ENCODE results near the gene KDM7A. TPM values are rescaled to one million over a fixed set of nuclear protein-coding genes. Genes with fewer than 3 reads are reported as not detected.

The KDM7A gene
- total and polyA plus RNA-seq, 9 of the 15 experiments (the other 6 are each of a cell fraction or from before 2014, with no cell fraction given) = 0.90 to 8.4 (median 7.0) TPM

DNA sequence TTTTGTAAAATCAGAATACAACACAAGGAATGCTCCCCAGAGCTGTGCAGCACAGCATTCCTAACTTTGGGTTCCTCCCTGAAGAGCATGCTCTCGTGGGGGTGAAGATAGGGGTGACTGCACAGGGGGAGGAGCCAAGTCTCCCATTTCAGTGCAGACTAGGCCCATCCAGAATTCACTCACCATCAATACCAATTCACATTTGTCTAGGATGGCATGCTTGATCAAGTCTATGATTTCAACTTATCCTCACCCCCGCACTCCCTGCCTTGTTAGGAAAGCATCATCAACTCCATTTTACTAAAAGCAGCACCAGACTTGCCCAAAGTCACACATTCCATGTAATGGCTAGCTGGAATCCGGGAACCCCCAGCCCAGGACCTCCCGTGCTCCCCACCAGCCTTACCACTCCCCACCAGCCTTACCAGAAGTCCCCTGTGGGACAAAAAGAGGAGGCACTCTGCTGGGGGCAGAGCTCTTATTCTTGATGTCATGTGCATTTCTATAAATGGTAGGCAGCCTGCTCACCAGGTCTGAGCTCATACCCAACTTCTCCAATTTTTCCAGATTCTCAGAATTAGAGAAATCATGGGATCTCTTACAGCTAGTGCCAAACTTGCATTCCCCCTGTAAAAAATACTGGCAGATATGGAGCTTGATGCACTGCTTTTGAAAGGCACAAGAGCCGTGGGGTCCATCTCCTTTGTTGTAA is 120.2 kb downstream of the KDM7A start:
- no TSS peak for BruUV-seq (replicated peaks)
- FAIRE-seq = no peak
- Histone ChIP-seq H4K20me1 (replicated peaks; ENCODE audit: control insufficient read depth, insufficient read depth, low read length) (no peaks in the 10 kb centered on the region), H3K27ac (ENCODE audit: extremely low read depth, low read depth, low read length) (no peak overlapping the region), H3K9me1 (ENCODE audit: control insufficient read depth, insufficient read depth, low read length) (no peaks in the 10 kb centered on the region), H3K36me3 (ENCODE audit: control insufficient read depth, insufficient read depth, low read length) (peaks cover 42% of the 10 kb centered on the region), H3K79me2 (ENCODE audit: control insufficient read depth, insufficient read depth, low read length) (peaks cover 26% of the 10 kb centered on the region), H2AFZ (ENCODE audit: low read depth, low read length) (no peak overlapping the region), H3K9me3 (replicated peaks; ENCODE audit: control insufficient read depth, insufficient read depth, low read depth, low read length) (peaks cover 2% of the 10 kb centered on the region; the same call in 1 of the 2 replicates), H3K4me1 (replicated peaks in 1 of 2; ENCODE audit: control insufficient read depth in 2 of 2, insufficient read depth in 2 of 2, low read length in 2 of 2) (peaks cover 28 to 39% of the 10 kb centered on the region in 2 experiments), H3K27me3 (ENCODE audit: control insufficient read depth in 2 of 2, insufficient read depth in 2 of 2, low read length in 2 of 2) (no peaks in the 10 kb centered on the region), H3K4me2 (ENCODE audit: insufficient read depth, low read length) (no peak overlapping the region), H3K9ac (ENCODE audit: insufficient read depth in 1 of 2, low read depth in 2 of 2, low read length in 2 of 2) (no peak overlapping the region), H3K4me3 (no peak overlapping the region)
- ATAC-seq = no peak
- TF ChIP-seq PTTG1 (tag; IDR thresholded peaks at IDR 0.05; ENCODE audit: low read depth) = no peak
- TF ChIP-seq, protein P1, sequence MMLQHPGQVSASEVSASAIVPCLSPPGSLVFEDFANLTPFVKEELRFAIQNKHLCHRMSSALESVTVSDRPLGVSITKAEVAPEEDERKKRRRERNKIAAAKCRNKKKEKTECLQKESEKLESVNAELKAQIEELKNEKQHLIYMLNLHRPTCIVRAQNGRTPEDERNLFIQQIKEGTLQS (IDR thresholded peaks at IDR 0.05) = no peak
- TF ChIP-seq, protein P1 (CRISPR knock-in tag; conservative IDR thresholded peaks at IDR 0.05) = no peak
- TF ChIP-seq ZNF707 (CRISPR knock-in tag; conservative IDR thresholded peaks at IDR 0.05) = no peak
- TF ChIP-seq ZBTB1 (CRISPR knock-in tag; IDR thresholded peaks at IDR 0.05; ENCODE audit: borderline replicate concordance, low read depth) = no peak
- no peak for TF ChIP-seq TAL1 (IDR thresholded peaks at IDR 0.05)
- no peak for TF ChIP-seq SPI1 (IDR thresholded peaks at IDR 0.05; ENCODE audit: borderline replicate concordance, low read depth, low read length)
- no peak for TF ChIP-seq MYNN (IDR thresholded peaks at IDR 0.05)
- TF ChIP-seq MYNN (CRISPR knock-in tag; IDR thresholded peaks at IDR 0.05) = no peak
- TF ChIP-seq ZNF79 (CRISPR knock-in tag; IDR thresholded peaks at IDR 0.05; ENCODE audit: low read depth) = no peak
- TF ChIP-seq SP2 (IDR thresholded peaks at IDR 0.05; ENCODE audit: extremely low read depth, low read depth, low read length, poor library complexity, severe bottlenecking) = no peak
- TF ChIP-seq, protein P2, sequence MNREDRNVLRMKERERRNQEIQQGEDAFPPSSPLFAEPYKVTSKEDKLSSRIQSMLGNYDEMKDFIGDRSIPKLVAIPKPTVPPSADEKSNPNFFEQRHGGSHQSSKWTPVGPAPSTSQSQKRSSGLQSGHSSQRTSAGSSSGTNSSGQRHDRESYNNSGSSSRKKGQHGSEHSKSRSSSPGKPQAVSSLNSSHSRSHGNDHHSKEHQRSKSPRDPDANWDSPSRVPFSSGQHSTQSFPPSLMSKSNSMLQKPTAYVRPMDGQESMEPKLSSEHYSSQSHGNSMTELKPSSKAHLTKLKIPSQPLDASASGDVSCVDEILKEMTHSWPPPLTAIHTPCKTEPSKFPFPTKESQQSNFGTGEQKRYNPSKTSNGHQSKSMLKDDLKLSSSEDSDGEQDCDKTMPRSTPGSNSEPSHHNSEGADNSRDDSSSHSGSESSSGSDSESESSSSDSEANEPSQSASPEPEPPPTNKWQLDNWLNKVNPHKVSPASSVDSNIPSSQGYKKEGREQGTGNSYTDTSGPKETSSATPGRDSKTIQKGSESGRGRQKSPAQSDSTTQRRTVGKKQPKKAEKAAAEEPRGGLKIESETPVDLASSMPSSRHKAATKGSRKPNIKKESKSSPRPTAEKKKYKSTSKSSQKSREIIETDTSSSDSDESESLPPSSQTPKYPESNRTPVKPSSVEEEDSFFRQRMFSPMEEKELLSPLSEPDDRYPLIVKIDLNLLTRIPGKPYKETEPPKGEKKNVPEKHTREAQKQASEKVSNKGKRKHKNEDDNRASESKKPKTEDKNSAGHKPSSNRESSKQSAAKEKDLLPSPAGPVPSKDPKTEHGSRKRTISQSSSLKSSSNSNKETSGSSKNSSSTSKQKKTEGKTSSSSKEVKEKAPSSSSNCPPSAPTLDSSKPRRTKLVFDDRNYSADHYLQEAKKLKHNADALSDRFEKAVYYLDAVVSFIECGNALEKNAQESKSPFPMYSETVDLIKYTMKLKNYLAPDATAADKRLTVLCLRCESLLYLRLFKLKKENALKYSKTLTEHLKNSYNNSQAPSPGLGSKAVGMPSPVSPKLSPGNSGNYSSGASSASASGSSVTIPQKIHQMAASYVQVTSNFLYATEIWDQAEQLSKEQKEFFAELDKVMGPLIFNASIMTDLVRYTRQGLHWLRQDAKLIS (CRISPR knock-in tag; IDR thresholded peaks at IDR 0.05) = no peak
- TF ChIP-seq BRCA1 (IDR thresholded peaks at IDR 0.05) = no peak
- no peak for TF ChIP-seq BRCA1 (CRISPR knock-in tag; IDR thresholded peaks at IDR 0.05)
- TF ChIP-seq ZNF668 (CRISPR knock-in tag; IDR thresholded peaks at IDR 0.05) = no peak
- in situ Hi-C loops (cut with MboI) (no loop called here), intact Hi-C loops (cut with micrococcal nuclease) (no loop called here)
- POLR2A ChIA-PET = interaction anchor here (0.5 to 1.2 kb wide), 7 partner anchors 14 to 1085 kb away, joined by 3 to 4 read pairs (median 3); no protein-coding TSS in a partner anchor
- CTCF ChIA-PET (ENCODE audit: low intra/inter-chr PET ratio) = no interaction called here
- no peak for DNase-seq (ENCODE audit: extremely low read depth in 1 of 4, low spot score in 3 of 4)
- WGBS (ENCODE audit: insufficient coverage, low coverage, missing lambda C conversion rate) = 82% methylated on average over 5 of the region's 5 CpGs

Data from K562 (cell line).